IPS-15b (cell line): Measurements from ENCODE around the gene IPMK.
"Not testable (repeated sequence)": the region's sequence is repeated elsewhere in the genome, so short reads cannot be mapped to it uniquely, and the experiment has no call there.

Experiments
- H3K27me3 ChIP-seq: one replicate; pipeline ENCODE4 v1.6.1; 2013; ENCODE audit warnings: low read length; ENCODE audit not compliant: control insufficient read depth, insufficient read depth
- H3K36me3 ChIP-seq: one replicate; pipeline ENCODE4 v1.6.1; 2013; ENCODE audit warnings: low read length; ENCODE audit not compliant: control insufficient read depth, insufficient read depth
- H3K4me1 ChIP-seq: one replicate; pipeline ENCODE4 v1.6.1; 2013; ENCODE audit warnings: mild to moderate bottlenecking, low read length; ENCODE audit not compliant: control insufficient read depth, insufficient read depth
- H3K4me3 ChIP-seq: one replicate; pipeline ENCODE4 v1.5.1; 2013; ENCODE audit warnings: low read depth, low read length
- H3K9ac ChIP-seq: one replicate; pipeline ENCODE4 v1.6.1; 2013; ENCODE audit warnings: low read depth, mild to moderate bottlenecking, low read length
- H3K9me3 ChIP-seq: one replicate; pipeline ENCODE4 v1.6.1; 2013; ENCODE audit warnings: mild to moderate bottlenecking, low read length; ENCODE audit not compliant: control insufficient read depth, insufficient read depth

Gene IPMK

DNA sequence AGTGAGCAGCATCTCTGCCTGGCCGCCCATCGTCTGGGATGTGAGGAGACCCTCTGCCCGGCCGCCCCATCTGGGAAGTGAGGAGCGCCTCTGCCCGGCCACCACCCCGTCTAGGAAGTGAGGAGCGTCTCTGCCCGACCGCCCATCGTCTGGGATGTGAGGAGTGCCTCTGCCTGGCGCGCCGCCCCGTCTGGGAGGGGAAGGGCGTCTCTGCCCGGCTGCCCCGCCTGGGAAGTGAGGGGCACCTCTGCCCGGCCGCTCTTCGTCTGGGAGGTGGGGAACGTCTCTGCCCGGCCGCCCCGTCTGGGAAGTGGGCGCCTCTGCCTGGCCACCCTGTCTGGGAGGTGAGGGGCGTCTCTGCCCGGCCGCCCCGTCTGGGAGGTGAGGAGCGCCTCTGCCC is 23.9 kb downstream of the IPMK start:
- H3K4me1 ChIP-seq, H3K9ac ChIP-seq, H3K36me3 ChIP-seq, H3K9me3 ChIP-seq, H3K4me3 ChIP-seq, H3K27me3 ChIP-seq: not testable (repeated sequence)

DNA sequence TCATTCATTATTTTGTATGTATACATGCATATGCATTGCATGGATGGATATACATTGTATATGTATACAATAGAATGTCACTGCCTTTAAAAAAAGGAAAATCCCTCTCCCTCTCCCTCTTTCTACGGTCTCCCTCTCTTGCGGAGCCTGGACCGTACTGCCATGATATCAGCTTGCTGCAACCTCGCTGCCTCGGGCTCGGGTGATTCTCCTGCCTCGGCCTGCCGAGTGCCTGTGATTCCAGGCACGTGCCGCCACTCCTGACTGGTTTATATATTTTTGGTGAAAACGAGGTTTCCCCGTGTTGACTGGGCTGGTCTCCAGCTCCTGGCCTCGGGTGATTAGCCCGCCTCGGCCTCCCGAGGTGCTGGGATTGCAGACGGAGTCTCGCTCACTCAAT is 24.4 kb downstream of the IPMK start:
- Histone ChIP-seq H3K4me1 (peaks cover 9% of the 10 kb centered on the region), H3K9me3 (no peaks in the 10 kb centered on the region), H3K9ac (no peak overlapping the region), H3K27me3 (no peaks in the 10 kb centered on the region), H3K4me3 (no peak overlapping the region), H3K36me3 (peaks cover 3% of the 10 kb centered on the region)

DNA sequence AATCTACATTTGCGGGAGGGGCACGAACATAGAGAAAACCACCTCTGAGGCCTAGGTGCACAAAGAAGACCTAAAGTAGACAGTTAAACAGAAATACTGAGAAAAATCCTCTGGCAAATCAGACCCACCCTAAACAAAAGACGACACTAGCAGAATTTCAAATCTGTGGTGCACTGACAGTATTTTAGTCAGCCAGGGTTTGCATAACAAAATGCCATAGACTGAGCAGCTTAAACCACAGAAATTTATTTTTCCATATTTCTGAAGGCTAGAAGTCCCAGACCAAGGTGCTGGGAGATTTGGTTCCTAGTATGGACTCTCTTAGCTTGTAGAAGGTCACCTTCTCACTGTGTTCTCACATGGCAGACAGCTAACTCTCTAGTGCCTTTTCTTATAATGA is 26.3 kb downstream of the IPMK start:
- Histone ChIP-seq H3K4me1 (peaks cover 9% of the 10 kb centered on the region), H3K27me3 (no peaks in the 10 kb centered on the region), H3K4me3 (no peak overlapping the region), H3K9ac (no peak overlapping the region), H3K36me3 (peaks cover 3% of the 10 kb centered on the region), H3K9me3 (no peaks in the 10 kb centered on the region)

DNA sequence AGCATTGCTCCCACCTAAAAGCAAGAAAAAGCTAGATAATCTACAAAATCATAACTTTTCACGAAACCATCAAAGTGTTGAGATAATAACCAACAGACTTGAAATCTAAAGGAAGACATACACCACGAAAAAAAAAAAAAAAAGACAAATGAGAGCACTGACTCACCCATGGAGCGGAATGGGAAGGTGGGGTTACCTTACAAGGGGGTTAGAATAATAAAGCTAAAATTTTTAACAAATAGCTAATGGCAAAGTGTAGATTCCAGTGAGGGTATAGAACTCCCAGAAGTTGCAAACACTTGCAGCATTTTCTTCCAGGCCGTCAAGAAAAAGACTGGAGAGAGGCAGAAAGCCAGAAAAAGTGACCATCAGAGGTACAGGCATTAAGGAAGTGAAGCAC is 27.2 kb downstream of the IPMK start:
- no peak overlapping the region for H3K4me3 ChIP-seq
- H3K9me3 ChIP-seq: no peaks in the 10 kb centered on the region
- H3K9ac ChIP-seq: no peak overlapping the region
- peaks cover 3% of the 10 kb centered on the region for H3K36me3 ChIP-seq
- H3K4me1 ChIP-seq: peaks cover 9% of the 10 kb centered on the region
- H3K27me3 ChIP-seq: no peaks in the 10 kb centered on the region

DNA sequence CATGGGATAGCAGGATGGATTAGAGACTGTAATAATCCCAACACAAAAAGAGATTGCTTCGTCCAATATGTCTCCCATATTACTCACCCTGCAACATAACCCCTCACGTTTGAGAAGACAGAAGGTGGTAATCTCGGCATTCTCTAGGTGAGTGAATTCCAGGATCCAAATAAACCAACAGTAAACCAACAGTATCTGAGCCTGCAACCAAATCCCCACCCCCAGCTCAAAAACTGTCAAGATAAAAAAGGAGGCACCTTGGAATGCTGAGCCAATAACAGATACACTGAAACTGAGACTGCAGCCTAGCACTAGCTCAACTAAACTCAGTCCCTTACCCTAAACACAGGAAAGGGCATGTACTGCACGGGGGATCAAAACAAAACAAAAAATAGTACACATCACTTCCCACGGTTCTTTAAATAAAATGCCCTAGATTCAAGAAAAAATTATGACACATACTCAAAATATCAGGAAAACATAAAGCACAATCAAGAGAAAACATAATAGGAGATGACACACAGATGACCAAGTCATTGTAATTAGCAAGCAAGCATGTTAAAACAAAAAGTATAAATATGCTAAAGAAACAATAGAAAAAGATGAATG is 28.0 kb downstream of the IPMK start:
- peaks cover 9% of the 10 kb centered on the region for H3K4me1 ChIP-seq
- H3K4me3 ChIP-seq: no peak overlapping the region
- no peaks in the 10 kb centered on the region for H3K27me3 ChIP-seq
- no peaks in the 10 kb centered on the region for H3K9me3 ChIP-seq
- H3K9ac ChIP-seq: no peak overlapping the region
- H3K36me3 ChIP-seq: no peaks in the 10 kb centered on the region

DNA sequence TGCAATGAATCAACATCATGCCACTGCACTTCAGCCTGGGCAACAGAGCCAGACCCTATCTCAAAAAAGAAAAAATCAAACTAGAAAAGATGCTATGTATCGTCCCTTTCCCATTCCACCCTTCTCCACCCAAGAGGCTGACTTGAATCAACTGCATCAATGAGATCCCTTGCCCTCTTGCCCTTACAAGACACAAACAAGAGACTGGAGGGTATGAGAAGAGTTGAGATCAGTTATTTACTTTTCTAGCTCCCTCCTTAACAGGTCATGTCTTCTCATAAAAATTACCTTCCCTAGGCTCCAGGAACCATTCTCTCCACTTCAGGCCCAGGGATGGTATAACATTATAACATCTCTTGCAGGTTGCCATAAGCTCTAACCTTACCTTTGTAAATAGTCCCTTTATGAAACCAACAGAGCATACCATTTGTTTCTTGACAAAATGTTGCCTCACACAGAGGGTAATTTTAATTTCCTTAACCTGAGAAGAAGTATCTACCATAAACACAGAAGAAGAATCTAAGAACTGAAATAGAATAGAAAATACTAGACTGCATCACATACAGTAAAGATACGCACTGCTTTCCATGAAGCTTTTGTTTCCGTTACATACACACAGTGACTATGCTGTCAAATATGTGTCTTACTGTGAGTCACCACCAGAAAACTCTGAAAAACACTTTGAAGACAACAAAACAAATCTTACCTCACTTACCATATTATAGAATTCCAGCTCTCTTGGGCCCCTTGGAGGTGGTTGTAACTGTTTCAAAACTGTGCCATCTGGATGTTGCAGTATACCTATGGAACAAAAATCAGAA is 30.5 kb downstream of the IPMK start:
- H3K4me3 ChIP-seq: no peak overlapping the region
- no peak overlapping the region for H3K9ac ChIP-seq
- H3K36me3 ChIP-seq: no peaks in the 10 kb centered on the region
- no peaks in the 10 kb centered on the region for H3K27me3 ChIP-seq
- no peaks in the 10 kb centered on the region for H3K9me3 ChIP-seq
- H3K4me1 ChIP-seq: peaks cover 9% of the 10 kb centered on the region

DNA sequence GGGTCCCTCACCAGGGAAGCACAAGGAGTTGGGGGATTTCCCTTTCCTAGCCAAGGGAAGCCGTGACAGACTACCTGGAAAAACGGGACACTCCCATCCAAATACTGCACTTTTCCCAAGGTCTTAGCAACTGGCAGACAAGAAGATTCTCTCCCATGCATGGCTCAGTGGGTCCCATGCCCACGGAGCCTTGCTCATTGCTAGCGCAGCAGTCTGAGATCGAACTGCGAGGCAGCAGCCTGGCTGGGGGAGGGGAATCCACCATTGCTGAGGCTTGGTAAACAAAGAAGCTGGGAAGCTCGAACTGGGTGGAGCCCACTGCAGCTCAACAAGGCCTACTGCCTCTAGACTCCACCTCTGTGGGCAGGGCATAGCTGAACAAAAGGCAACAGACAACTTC is 37.8 kb downstream of the IPMK start:
- not testable (repeated sequence) for H3K4me1 ChIP-seq, H3K36me3 ChIP-seq, H3K9ac ChIP-seq, H3K9me3 ChIP-seq, H3K27me3 ChIP-seq
- H3K4me3 ChIP-seq: peak overlapping the region; percentile 18

DNA sequence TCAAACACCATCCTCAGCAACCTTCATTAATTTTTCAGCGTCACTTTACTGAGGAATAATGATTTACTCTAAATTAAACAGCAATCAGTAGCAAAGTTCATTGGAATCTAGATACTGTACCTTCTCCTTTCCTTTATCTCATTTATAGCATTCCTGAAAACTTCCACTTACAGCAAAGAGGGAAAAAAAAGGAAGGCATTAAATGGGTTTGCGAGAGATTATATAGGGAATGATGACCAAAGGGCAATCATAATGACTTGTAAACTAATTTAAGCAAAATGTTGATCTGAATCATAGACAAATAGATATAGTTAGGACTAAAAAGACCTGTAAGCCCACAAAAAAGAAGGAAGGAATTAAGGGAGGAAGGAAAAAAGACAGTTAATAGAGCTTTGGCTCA is 42.0 kb downstream of the IPMK start:
- Histone ChIP-seq H3K4me3 (no peak overlapping the region), H3K27me3 (no peaks in the 10 kb centered on the region), H3K36me3 (no peaks in the 10 kb centered on the region), H3K4me1 (peaks cover 4% of the 10 kb centered on the region), H3K9ac (no peak overlapping the region), H3K9me3 (no peaks in the 10 kb centered on the region)

DNA sequence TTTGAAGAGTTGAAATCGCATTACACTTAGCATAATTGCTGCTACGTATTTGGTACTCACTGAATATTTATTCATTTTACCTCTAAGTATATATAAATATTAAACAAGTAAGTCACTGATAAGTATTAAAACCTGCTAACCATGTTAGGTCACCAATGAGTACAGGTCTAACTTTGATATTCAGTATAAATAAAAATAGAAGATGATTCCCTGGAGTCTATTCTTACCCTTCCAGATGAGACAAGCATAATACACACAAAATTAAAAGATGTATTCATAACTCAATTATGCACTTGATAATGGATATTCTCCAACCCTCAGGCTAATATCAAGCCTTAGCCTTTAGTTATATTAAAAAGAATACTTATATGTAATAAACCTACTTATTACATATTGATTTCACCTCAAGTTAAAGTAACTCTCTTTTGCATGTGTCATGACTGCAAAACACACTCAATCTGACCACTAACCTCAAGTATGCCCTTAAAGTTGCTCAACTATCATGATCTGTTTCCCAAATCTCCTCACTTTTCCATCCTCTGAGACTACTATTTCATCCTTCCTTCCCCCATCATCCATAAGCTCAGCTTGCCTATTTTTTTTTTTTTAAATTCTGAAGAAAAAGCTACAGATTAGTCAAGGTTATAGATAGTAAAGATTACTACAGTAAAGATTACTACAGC is 46.8 kb downstream of the IPMK start:
- H3K4me3 ChIP-seq: no peak overlapping the region
- no peaks in the 10 kb centered on the region for H3K27me3 ChIP-seq
- no peak overlapping the region for H3K9ac ChIP-seq
- no peaks in the 10 kb centered on the region for H3K4me1 ChIP-seq
- H3K36me3 ChIP-seq: no peaks in the 10 kb centered on the region
- H3K9me3 ChIP-seq: no peaks in the 10 kb centered on the region

DNA sequence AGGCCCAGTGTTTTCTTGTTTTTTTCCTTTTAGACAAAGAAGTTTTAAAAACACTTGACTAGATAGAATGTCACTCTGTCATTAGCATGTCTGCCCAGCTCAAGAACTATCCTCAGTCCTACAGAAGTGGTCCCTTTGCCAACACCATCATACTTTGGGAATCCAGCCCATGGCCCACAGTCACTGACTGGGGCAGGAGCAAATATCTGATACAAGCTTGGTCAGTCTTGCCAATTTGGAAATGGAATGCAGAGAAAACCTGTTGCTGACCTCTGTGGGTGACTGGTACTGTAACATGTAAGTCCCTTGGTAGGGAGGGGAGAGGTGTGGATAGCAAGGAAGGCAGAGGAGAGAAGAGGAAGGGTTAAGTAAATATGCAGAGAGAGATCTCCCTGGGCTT is 47.8 kb downstream of the IPMK start:
- no peak overlapping the region for H3K9ac ChIP-seq
- no peak overlapping the region for H3K4me3 ChIP-seq
- no peaks in the 10 kb centered on the region for H3K9me3 ChIP-seq
- no peaks in the 10 kb centered on the region for H3K27me3 ChIP-seq
- H3K36me3 ChIP-seq: no peaks in the 10 kb centered on the region
- no peaks in the 10 kb centered on the region for H3K4me1 ChIP-seq

DNA sequence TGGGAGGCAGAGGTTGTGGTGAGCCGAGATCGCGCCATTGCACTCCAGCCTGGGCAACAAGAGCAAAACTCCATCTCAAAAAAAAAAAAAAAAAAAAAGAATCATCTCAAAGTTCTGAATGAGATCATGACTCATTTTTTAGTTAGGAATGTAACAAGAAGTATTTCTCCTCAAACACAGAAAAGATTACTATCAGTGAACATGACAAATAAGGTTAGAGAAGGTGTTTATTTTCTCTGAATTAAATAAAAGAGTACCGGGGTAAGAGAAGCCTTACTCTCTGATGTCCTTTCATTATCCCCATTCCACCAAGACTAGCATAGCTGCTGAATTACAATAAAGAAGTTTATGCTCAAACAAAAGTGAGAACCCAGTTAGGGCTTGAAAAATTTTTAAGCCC is 50.1 kb downstream of the IPMK start:
- no peaks in the 10 kb centered on the region for H3K27me3 ChIP-seq
- H3K36me3 ChIP-seq: no peaks in the 10 kb centered on the region
- H3K9ac ChIP-seq: no peak overlapping the region
- no peaks in the 10 kb centered on the region for H3K4me1 ChIP-seq
- H3K4me3 ChIP-seq: no peak overlapping the region
- no peaks in the 10 kb centered on the region for H3K9me3 ChIP-seq

DNA sequence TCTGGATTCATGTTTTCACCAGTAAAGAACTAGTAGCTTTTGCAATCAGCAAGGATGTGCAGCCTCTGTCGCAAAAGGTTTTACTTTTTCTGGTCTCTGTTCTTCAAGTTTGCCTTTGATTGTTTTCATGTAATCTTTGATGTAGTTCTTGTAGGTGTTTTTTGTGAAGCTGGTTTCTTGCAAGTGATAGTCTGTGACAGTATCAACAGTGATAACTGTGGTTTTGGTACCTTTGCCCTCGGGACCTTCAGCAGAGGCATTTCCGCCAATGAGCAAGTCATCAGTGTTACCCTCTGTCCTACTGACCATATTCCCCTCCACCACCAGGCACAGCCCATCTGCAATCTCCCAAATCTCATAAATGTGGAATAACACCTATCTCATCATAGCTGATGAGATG is 55.1 kb downstream of the IPMK start:
- Histone ChIP-seq H3K9ac (no peak overlapping the region), H3K27me3 (no peaks in the 10 kb centered on the region), H3K4me1 (peaks cover 4% of the 10 kb centered on the region), H3K36me3 (no peaks in the 10 kb centered on the region), H3K4me3 (no peak overlapping the region), H3K9me3 (no peaks in the 10 kb centered on the region)
